ENCODE measurements around the gene SAP130. TPM values are rescaled to one million over a fixed set of nuclear protein-coding genes. Genes with fewer than 3 reads are reported as not detected.
"Not testable (repeated sequence)": the region's sequence is repeated elsewhere in the genome, so short reads cannot be mapped to it uniquely, and the experiment has no call there.

Gene SAP130
- total RNA-seq, 1 donor from 2014 or later: 3.9 TPM

- DNase-seq: peak; percentile 58
Measured at GRCh38 chr2:127945281-127945680, 82.6 kb downstream of the SAP130 start.

DNA sequence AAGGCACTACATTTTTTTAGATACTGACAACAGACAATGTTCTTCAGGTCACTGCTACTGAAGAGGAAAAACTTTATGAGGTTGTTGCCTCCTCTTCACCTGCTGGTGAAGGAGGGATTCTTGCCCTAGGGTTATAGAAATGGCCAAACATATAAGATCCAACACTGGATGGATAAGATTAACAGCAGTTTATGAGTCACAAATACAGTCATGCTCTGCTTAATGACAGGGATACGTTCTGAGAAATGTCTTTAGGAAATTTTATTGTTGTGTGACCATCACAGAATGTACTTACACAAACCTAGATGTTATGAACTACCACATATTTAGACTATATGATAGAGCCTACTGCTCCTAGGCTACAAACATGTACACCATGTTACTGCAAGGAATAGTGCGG, 84.7 kb downstream of the SAP130 start:
- no peak for DNase-seq

- DNase-seq: no peak
Measured at GRCh38 chr2:127942002-127942401, 85.9 kb downstream of the SAP130 start.

GRCh38 chr2:127941461-127941860, 86.4 kb downstream of the SAP130 start:
- DNase-seq: no peak

- no peak for DNase-seq
Measured at GRCh38 chr2:127940641-127941040, 87.2 kb downstream of the SAP130 start.

DNA sequence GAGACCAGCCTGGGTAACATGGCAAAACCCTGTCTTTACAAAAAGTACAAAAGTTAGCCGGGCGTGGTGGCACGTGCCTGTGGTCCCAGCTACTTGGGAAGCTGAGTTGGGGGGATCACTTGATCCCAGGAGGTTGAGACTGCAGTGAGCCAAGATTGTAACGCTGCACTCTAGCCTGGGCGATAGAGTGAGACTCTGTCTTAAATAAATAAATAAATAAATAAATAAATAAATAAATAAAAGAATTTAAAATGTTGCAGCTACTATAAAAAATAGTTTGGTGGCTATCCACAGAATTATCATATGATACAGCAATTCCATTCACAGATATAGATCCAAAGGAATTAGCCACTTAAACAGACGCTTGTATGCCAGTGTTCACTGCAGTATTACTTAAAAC, 92.5 kb downstream of the SAP130 start:
- DNase-seq: no peak

- peak; percentile 20 for DNase-seq
Measured at GRCh38 chr2:127932199-127932876, 95.5 kb downstream of the SAP130 start.

DNA sequence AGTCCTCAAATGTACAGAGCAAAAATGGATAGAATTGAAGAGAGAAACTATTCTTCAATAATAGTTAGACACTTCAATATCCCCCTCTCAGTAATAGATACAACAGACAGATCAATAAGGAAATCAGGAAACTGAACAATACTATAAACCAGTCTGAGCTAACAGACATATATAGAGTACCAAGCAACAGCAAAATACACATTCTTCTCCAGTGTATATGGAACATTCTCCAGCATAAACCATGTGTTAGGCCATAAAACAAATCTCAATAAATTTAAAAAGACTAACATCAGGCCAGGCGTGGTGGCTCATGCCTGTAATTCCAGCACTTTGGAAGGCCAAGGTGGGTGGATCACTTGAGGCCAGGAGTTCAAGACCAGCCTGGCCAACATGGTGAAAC, 98.4 kb downstream of the SAP130 start:
- DNase-seq: no peak

GRCh38 chr2:127927384-127927783, 100.5 kb downstream of the SAP130 start:
- no peak for DNase-seq

GRCh38 chr2:127917916-127918315, 109.9 kb downstream of the SAP130 start:
- no peak for DNase-seq

DNA sequence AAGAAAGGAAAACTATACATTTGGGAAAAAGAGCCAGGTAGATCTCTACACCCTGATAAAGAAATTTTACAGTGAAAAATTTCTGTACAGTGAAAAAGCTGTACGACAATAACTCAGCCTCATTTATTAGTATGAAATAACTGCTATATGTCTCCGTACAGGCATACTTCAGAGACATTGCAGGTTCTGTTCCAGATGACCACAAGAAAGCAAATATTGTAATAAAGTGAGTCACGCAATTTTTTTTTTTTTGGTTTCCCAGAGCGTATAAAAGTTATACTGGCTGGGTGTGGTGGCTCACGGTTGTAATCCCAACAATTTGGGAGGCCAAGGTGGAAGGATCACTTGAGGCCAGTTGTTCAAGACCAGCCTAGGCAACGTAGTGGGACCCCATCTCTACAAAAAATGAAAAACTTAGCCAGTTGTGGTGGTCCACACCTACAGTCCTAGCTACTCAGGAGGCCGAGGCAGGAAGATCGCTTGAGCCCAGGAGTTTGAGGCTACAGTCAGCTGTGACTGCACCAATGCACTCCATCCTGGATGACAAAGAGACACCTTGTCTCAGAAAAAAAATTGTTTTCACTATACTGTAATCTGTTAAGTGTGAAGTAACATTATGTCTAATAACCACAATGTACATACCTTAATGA, 113.9 kb downstream of the SAP130 start:
- DNase-seq: no peak

DNA sequence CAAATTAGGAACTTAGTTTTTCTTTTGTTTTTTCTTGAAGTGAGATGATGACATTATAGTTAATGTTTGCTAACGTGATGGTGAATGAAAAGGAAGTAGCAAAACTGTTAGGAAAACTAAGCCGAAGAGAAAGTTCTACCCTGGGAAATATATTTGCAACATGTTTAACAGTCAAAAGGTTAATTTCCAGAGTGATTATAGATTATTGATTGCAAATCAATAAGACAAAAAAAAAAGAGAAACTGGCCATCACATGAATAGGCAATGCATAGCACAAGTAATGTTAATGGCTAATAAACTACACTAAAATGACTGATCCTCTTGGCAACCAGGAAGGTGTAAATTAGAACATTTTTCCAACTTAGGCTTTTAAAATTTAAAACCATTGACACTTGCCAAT, 116.1 kb downstream of the SAP130 start:
- DNase-seq: no peak

- no peak for DNase-seq
Measured at GRCh38 chr2:127910415-127910814, 117.4 kb downstream of the SAP130 start.

- no peak for DNase-seq
Measured at GRCh38 chr2:127909019-127909418, 118.8 kb downstream of the SAP130 start.

DNA sequence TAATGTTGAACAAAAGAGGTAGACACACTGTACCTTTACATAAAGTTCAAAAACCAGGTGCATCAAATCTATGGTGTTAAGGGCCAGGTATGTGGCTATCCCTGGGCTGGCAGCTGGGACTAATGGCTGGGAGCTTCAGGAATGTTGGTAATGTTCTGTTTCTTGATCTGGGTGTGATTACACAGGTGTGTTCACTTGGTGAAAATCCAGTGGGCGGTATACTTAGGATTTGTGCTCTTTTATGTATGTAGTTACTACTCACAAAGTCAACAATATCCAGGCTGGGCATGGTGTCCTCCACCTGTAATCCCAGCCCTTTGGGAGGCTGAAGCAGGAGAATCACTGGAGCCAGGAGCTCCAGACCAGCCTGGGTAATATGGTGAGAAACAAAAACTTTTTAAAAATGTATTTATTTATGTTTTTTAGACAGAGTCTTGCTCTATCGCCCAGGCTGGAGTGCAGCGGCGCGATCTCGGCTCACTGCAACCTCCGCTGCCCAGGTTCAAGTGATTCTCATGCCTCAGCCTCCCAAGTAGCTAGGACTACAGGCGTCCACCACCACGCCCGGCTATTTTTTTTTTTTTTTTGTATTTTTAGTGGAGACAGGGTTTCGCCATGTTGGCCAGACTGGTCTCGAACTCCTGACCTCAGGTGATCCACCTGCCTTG, 120.0 kb downstream of the SAP130 start:
- DNase-seq: not testable (repeated sequence)

- DNase-seq: no peak
Measured at GRCh38 chr2:127906206-127906926, 121.5 kb downstream of the SAP130 start.

DNA sequence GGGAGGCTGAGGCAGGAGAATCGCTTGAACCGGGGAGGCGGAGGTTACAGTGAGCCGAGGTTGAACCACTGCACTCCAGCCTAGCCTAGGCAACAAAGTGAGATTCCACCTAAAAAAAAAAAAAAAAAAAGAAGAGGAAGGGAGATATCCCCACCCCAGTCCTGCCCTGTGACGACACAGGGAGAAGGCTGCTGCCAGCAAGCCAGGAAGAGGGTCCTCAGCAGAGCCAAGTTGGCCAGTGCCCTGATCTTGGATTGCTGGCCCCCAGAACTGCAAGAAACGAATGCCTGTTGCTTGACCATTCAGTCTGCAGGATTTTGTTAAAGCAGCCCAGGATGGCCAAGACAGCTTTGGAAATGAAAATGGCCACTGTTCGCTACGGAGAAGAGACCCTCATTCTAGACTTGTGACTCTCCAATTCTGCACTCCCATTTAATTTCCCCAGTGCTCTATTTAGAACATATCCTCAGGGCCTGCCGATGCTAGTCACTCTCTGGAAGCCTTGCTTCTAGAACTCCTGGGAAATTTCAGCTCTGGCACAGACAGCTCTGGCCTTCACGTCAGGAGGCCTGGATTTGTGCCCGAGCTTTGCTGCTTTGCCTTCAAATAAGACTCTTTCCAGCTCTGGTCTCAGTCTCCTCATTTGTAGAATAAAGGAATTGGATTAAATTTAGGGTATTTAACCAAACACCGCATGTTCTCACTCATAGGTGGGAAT, 126.4 kb downstream of the SAP130 start:
- DNase-seq: no peak

DNA sequence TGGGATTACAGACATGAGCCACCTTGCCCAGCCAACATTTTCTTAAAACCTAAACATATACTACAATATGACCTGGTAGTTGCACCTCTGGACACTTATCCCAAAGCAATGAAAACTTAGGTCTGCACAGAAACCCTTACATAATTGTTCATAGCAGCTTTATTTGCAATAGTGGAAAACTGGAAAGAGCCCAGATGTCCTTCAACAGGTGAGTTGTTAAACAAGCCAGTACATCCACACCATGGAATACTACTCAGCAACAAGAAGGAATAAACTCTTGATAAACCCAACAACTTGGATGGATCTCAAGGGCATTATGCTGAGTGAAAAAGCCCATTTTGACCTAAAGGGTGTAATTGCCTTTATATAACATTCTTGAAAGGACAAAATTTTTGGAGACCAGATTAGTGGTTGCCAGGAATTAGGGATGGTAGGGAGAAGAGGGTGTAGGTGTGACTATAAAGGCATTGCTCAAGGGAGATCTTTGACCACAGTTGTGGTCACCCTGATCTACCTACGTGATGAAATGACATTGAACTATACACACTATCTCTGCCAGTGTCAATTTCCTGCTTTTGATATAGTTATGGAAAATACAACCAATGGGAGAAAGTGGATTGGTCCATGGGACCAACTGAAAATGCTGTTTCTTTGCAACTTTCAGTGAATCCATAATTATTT, 130.2 kb downstream of the SAP130 start:
- DNase-seq: no peak

DNA sequence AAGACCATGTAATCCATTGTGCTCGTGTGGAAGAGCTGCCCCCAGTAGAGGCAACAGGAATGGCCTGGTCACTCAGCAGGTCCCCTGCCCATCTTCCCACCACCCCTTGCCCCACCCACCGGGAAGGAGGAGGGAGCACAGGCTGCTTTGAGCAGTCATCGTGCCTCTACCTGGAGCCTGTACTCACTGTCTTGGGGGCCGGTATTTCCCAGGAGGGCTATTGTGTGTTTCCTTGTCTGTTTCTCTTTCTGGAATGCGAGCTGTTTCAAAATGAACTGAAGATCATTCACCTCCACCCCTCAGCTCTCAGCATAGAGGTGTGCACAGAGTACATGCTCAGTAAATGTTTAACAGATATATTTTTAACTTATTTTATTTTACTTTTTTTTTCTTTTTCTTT, 134.4 kb downstream of the SAP130 start:
- DNase-seq: no peak

- no peak for DNase-seq
Measured at GRCh38 chr2:127893033-127893432, 134.8 kb downstream of the SAP130 start.

GRCh38 chr2:127891811-127892210, 136.0 kb downstream of the SAP130 start:
- no peak for DNase-seq

Data from dermis blood vessel endothelial cell (primary cell).